Large intestine (tissue), 3 donors: ENCODE results near the gene THAP9. TPM values are rescaled to one million over a fixed set of nuclear protein-coding genes. Genes with fewer than 3 reads are reported as not detected.

ENCODE experiments used
- DNase-seq, 2 donors: peaks; one replicate each; pipeline versions ENCODE4 v3.0.0 to v3.0.0-alpha.2; 2013
- H3K27ac ChIP-seq: one replicate; pipeline ENCODE4 v1.5.1; 2013; ENCODE audit warnings: low read length
- H3K27me3 ChIP-seq: 2 replicates; pipeline ENCODE4 v1.6.1; 2013; ENCODE audit warnings: low read length; ENCODE audit not compliant: control insufficient read depth, insufficient read depth
- H3K36me3 ChIP-seq: 2 replicates; pipeline ENCODE4 v1.6.1; 2013; ENCODE audit warnings: low read length; ENCODE audit not compliant: control insufficient read depth, insufficient read depth
- H3K4me1 ChIP-seq: one replicate; pipeline ENCODE4 v1.6.1; 2013; ENCODE audit warnings: low read length; ENCODE audit not compliant: control insufficient read depth, insufficient read depth
- H3K4me3 ChIP-seq: one replicate; pipeline ENCODE4 v1.5.1; 2013; ENCODE audit warnings: low read length
- H3K9me3 ChIP-seq: one replicate; pipeline ENCODE4 v1.6.1; 2013; ENCODE audit warnings: mild to moderate bottlenecking, low read depth, low read length, moderate library complexity; ENCODE audit not compliant: control insufficient read depth
- WGBS: methylation state at CpG from one replicate; pipeline ENCODE4 v1.1.5; 2013; ENCODE audit warnings: low lambda C conversion rate; ENCODE audit not compliant: insufficient coverage; 5-methylcytosine and 5-hydroxymethylcytosine counted together
- polyA plus RNA-seq: library from polyadenylated mRNA; unstranded; fragments of 120-200 nt; gene quantifications from one replicate; pipeline ENCODE4 v1.2.1, GENCODE V29; 2013

Gene THAP9
- polyA plus RNA-seq, 1 donor: 6.7 TPM

- no peak overlapping the region for H3K27ac ChIP-seq
- H3K4me1 ChIP-seq: no peaks in the 10 kb centered on the region
- WGBS: 80% methylated on average over 1 of the region's 4 CpGs
- no peak for DNase-seq
- H3K9me3 ChIP-seq: no peaks in the 10 kb centered on the region
- H3K4me3 ChIP-seq: no peak overlapping the region
- peaks cover 2% of the 10 kb centered on the region for H3K36me3 ChIP-seq
- H3K27me3 ChIP-seq: no peaks in the 10 kb centered on the region
Observed at GRCh38 chr4:82954212-82954611, 53.7 kb downstream of the THAP9 start.

- DNase-seq: no peak
- H3K27ac ChIP-seq: no peak overlapping the region
- H3K36me3 ChIP-seq: peaks cover 10% of the 10 kb centered on the region
- WGBS: no CpG with 5 or more reads among the region's 1 CpG
- no peaks in the 10 kb centered on the region for H3K4me1 ChIP-seq
- H3K27me3 ChIP-seq: no peaks in the 10 kb centered on the region
- no peaks in the 10 kb centered on the region for H3K9me3 ChIP-seq
- no peak overlapping the region for H3K4me3 ChIP-seq
Observed at GRCh38 chr4:82957045-82957444, 56.5 kb downstream of the THAP9 start.

GRCh38 chr4:82965763-82966162 is 65.2 kb downstream of the THAP9 start:
- Histone ChIP-seq H3K9me3 (no peaks in the 10 kb centered on the region), H3K4me1 (peaks cover 5% of the 10 kb centered on the region), H3K27me3 (no peaks in the 10 kb centered on the region), H3K27ac (no peak overlapping the region), H3K36me3 (peaks cover 15% of the 10 kb centered on the region), H3K4me3 (no peak overlapping the region)
- DNase-seq: no peak
- WGBS: 100% methylated on average over 2 of the region's 2 CpGs

- WGBS: no CpG with 5 or more reads among the region's 4 CpGs
- Histone ChIP-seq H3K4me3 (no peak overlapping the region), H3K9me3 (no peaks in the 10 kb centered on the region), H3K27ac (no peak overlapping the region), H3K4me1 (peaks cover 5% of the 10 kb centered on the region), H3K27me3 (no peaks in the 10 kb centered on the region), H3K36me3 (peaks cover 18% of the 10 kb centered on the region)
- peak in 1 of 2 donors; percentile 26 for DNase-seq
Observed at GRCh38 chr4:82968972-82969371, 68.4 kb downstream of the THAP9 start.

- DNase-seq: peak in 1 of 2 donors; percentile 33
- H3K36me3 ChIP-seq: peaks cover 18% of the 10 kb centered on the region
- 22% methylated on average over 1 of the region's 2 CpGs for WGBS
- H3K4me1 ChIP-seq: peaks cover 5% of the 10 kb centered on the region
- no peak overlapping the region for H3K27ac ChIP-seq
- no peak overlapping the region for H3K4me3 ChIP-seq
- no peaks in the 10 kb centered on the region for H3K27me3 ChIP-seq
- H3K9me3 ChIP-seq: no peaks in the 10 kb centered on the region
Observed at GRCh38 chr4:82969414-82969813, 68.9 kb downstream of the THAP9 start.

Other genes with a start within 250 kb of the THAP9 start
- gene SCD5, start 101.9 kb upstream of the THAP9 start, polyA plus RNA-seq: 68.1 TPM
- gene SEC31A, start 9.6 kb upstream of the THAP9 start, polyA plus RNA-seq: 311 TPM
- gene LIN54, start 110.1 kb downstream of the THAP9 start, polyA plus RNA-seq: 12.3 TPM
- 51.2 TPM for gene COPS4, start 134.4 kb downstream of the THAP9 start, polyA plus RNA-seq
- 114 TPM for gene PLAC8, start 214.0 kb downstream of the THAP9 start, polyA plus RNA-seq